ENCODE measurements around the gene EFR3B.

The EFR3B gene

DNA sequence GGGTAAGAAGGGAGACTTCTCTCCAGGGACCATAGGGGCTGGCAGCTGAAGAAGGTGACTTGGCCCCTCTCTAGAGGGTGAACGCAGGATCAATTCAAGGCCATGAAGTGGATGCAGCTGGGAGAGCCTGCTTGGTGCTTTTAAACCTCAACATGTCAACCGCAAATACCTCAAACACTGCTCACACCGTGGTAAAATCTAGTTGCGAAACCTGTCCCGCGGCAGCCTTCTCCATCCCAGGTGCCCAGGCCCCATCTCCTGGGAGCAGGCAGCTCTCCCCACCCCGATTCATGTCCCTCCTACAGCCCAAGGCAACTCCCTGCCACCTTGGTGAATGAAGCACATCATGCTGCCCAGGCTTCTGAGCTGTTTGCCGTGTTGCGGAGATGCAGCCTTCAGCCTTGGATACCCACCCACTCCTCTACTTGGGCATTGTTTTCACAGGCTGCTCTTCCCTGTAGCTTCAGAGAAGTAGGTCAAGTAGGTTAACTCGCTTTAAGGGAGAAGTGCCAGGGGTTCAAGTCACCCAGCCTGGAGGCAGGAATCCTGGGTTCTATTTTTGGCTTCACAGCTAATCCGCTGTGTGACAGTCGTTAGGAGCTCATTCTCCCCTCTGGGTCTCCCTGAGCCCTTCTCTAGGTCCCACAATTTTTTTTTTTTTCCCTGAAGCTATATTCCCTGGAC, 6.2 kb upstream of the EFR3B start:
- no peak for DNase-seq

DNA sequence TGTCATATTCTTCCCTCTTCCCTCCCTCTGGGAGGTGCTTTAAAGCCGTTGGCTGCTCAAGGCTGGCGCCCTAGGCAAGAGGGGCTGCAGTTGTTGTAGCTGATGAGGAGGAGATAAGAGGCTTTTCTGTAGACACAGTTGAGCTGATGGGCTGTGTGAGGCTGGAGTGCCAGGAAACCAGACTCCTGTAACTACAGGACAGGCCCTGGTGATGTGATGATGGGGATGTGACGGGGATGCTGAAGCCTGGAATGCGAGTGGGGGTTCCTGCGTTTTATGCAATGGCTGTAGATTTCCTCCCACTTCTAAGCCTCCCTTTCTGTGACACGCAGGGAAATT, 5.7 kb upstream of the EFR3B start:
- no peak for DNase-seq

DNA sequence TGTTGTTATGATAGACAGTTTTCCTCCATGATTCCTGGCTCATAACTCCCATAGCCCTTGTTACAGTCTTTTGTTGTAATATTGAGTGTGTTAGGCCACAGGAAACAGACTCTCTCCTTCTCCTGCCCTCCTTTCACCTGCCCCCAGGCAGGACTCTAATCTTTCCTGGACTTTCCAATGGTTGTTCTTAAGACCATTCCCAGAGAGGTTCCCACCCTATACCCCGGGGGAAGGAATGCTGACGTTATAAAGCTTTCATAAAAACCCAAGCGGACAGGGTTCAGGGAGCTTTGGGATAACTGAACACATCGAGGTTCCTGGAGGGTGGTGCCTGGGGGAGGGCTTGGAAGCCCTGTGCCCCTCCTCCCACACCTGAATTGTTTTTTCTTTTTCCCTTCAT, 2.8 kb upstream of the EFR3B start:
- no peak for DNase-seq

DNA sequence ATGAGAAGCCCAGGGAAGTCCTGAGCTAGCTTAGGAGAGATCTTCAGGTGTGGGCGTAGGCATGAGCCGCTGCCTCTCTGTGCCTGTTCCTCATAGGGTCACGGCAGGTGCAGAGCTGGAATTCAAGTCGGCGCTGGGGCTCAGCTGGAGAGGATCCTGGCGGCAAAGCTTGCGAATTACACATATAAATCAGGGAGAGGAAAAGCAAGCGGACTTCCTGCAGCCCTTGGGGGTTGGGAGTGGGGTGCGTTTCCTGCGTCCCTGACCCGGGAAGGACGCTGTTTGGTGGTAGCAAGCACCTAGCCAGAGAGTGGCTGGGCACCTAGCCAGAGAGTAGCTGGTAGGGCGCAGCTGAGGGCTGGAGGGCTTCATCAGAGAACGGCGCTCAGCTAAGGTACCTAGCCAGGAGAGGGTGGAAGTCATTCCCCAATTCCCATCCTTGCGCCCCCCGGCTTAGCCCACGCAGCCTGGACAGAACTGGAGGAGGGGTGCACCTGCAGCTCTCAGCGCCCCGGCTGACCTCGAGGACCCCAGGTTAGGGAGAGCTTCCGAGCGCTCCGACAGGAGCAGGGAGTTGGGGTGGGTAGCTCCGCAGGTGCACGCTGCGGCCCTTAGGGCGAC, 459 bp upstream of the EFR3B start:
- peak; percentile 38 for DNase-seq

DNA sequence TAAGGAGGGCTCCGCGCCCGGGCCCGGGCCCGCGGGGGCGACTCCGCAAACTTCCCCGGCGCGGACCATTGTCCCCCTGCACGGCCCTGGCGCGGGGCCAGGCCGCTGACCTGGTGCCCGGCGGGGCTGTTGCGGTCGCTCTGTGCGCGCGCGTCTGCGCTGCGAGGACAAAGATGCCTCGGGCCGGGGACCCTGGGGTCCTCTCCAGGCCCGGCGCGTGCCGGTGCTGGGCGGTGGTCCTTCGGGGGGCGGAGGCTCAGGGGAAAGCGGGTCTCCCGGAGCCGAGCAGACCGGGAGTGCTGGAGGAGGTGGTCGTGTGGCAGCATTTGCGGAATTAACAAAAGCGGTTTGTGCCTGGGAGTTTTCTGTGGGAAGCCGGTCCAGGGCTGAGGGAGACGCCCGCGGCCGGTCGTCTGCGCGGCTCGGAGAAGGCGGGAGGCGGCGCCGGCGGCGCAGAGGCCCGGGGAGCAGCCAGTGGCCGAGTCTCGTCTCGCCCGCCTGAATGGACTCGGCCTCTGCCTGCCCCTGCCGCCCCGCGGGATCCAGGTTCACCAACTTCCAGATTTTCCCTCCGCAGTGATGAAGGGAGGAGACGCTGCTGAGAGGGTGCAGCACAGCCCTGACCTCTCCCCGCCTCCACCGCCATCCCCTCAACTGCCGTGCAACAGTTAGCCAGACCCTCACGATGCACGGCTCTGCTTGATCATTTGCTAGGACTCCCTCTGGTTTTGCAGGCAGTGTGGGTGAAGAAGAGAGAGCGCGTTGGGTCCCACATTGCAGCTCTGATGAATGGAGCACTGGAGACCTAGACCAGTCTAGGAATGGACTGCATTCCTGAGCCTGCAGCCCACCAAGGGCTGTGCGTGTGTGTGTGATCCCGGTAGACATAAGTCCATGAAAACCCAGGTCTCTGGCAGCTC, 705 bp downstream of the EFR3B start:
- no peak for DNase-seq

DNA sequence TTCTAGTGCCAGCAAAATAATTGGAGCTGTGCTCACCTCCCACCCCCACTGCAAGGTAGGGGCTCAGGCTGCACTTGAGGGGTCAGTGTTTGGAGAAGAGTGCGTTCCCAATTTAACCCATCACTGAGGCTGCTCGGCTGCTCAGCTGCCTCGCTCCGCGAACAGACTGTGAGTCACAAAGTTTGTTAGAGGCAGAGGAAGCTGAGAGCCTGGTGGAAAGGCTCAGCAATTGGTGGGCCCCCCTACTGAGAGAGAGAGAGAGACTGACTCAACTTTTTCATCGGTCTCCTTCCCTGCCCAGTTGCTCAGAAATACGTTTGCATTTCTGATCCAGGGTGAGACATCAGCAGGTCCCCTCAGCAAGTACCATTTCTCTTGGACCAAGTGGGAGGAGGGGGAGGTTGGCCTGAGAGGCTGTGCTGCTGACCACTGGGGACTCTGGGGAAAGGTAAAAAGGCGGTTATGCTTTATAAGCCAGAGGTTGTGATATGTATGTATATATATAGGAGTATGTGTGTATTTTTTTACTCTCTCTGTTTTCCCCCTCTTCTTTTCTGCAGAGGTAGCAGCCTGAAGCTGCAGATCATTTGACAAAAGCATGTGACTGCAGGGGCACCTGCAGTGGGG, 1.5 kb downstream of the EFR3B start:
- no peak for DNase-seq

DNA sequence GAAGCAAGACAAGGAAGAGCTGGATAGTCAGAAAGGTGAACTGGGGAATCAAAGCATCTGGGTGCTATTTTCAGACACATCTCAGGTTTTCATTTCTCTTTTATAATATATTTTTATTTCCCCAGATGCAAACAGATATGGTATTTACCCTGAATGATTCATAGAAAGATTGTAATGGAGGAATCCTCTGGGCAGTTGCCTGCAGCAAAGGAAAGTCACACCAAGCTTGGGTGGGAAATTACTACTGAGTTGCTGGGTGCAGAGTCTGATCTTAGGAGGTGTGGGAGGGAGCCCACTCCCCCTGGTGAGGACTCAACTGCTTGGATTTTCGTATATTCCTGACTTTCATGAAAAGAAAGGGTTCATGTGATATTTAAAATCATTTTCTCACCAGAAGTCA, 2.1 kb downstream of the EFR3B start:
- no peak for DNase-seq

DNA sequence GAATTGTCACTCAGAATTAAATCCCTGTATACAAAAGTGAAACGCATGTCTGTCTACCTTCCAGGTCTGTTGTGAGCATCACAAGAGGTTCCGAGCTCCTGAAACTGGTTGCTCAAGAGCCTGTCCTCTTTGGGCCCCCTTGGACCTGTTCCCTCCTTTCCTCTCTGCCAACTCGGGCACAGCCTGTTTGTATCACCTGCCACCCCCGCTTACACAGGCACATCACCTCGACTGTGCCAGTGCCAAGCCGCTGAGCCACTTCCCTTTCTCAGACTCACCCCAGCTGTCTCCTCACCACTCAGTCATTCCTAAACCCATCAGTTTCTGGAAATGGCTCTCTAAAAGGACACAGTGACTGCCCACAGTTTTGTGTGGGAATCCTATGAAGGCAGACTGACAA, 3.1 kb downstream of the EFR3B start:
- DNase-seq, result no peak

DNA sequence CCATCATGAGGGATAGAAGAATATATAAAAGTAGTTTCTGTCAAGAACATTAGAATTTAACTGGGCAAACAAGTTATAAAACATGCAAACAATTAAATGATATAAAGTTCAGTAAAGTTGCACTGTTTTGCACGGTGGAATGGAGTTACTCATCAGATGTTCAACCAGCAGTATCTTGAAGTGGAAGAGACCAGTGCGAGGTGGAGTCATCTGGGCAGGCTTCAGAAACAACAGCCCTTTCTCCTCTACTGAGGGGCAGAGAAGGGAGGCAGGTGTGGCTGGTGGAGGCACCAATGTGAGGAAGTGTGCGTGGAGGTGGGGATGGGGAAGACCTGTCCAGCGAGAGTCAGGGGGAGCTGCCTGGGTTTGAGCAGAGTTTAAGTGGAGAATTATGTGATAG, 7.5 kb downstream of the EFR3B start:
- no peak for DNase-seq

DNA sequence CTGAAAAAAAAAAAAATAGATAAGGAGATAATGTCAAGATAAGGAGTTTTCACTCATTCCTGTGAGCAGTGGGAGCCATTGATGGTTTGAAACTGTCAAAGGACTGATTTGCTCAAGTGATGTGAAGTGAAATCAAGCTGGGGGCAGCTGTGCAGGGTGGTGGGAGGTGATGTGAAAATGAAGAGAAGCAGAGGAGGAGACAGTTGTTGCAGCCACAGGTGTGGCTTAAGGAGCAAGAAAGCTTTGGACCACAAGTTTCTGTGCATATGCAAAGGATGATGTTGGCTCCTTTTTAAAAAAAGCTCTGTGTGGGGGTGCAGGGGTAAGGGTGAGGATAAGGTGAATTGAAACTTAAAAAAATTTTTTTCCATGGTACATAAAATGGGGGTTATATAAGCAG, 8.3 kb downstream of the EFR3B start:
- no peak for DNase-seq

DNA sequence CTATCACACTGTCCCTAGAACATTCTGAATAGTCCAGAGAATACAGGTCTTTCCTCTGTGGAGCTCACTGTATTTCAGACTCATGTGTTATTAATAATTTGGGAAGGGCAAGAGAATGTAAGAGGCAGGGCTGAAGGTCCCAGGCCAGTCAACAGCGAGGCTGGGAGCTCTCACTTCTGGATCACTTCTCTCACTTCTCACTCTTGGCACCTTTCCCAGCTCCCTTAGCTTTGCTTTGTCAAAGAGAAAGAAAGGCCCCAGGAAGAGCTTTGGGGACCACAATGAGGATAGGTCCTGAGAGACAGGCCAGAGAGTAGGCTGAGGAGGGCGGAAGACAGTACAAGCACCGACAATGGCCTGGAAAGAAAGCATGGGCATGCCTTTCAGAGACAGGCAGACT, 11.2 kb downstream of the EFR3B start:
- DNase-seq, result no peak

DNA sequence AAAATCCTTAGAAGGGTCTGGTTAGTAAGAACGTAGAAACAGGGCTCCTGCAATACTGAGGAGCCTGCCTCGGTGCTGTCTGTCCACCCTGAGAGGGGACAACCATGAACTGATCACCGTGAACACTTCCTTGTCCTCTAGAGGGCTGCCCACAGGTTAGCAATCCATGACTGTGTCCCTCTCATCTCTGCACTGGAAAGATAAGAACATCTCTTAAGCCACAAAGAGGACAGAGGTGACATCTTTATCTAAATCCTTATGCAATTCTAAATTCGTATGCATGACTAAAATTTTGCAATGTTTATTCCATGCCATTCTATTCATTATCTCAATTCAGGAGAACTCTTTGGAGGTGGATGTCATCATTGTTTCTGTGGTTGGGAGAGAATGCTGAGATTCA, 12.8 kb downstream of the EFR3B start:
- no peak for DNase-seq

DNA sequence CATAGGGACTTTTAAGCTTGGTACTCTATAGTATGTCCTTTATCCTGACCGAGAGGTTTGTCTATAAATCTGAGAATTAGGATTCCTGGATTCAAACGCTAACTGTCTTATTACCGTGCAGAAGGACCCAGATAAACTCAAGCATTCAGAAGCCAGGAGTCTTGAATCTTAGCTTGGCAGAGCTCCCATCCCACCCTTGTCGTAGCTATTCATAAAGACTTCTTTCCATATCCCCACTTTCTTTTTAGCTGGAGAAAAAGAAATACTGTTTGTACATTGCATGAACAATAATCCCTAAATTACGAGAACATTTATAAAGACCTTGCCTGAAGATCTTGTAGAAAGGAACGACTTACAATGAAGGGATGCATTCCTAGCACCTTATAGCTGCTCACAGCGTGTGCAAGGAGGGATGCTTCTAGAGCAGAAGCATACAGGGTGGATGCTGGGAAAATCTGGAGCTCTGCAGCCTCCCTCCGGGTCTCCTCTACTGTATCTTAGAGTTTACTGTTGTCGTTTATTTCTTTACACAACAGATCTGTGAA, 13.6 kb downstream of the EFR3B start:
- no peak for DNase-seq

DNA sequence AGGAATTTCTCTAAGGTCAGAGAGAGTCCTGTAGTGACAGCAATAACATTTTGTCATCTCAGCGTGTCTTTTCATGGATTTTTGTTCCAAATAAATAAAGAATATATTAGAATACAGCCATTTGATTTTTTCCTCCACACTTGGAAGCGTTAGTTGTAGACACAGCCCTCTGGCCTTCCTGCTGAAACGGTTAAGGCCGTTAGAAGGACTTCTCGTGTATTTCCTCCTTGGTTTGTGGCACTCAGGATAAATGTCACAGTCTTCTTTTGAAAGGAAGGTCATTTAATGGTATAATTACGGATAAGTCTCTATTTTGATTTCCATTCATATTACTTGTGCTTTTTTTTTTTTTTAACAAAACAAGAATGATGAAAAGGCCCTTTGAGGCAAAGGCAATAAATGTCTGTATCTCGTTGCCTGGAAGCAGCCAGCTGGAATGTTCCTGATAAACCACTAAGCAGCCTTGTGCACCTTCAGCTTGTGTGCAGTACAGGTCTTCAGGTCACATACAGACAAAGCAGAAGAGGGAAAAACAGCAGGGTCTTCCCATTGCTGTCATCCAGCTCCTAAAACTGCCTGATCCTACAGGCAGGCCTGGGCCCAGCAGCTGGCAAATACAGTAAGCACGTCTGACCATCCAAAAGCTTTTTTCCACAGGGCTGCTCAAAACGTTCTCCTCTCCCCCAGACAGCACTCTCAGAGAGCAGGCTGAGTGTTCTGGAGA, 14.4 kb downstream of the EFR3B start:
- DNase-seq, result no peak

DNA sequence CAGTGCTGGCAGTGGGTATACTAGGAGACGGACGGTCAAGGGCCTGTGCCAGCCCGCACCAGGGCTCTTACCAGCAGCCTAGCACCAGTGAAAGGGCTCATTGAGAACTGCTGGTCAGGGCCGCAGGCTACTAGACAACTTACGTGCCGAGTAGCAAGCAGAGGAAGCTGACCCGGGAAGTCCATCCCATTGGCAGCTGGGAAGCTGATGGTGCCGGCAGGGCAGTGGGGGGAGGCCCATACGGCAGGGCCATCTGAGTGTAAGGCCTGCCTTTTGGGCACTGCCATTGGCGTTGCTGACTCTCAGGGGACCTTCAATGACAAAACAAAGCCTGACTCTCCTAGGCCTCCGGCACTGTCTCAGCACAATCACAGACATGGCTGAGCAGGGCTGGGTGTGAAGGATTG, 20.6 kb downstream of the EFR3B start:
- DNase-seq, result no peak

DNA sequence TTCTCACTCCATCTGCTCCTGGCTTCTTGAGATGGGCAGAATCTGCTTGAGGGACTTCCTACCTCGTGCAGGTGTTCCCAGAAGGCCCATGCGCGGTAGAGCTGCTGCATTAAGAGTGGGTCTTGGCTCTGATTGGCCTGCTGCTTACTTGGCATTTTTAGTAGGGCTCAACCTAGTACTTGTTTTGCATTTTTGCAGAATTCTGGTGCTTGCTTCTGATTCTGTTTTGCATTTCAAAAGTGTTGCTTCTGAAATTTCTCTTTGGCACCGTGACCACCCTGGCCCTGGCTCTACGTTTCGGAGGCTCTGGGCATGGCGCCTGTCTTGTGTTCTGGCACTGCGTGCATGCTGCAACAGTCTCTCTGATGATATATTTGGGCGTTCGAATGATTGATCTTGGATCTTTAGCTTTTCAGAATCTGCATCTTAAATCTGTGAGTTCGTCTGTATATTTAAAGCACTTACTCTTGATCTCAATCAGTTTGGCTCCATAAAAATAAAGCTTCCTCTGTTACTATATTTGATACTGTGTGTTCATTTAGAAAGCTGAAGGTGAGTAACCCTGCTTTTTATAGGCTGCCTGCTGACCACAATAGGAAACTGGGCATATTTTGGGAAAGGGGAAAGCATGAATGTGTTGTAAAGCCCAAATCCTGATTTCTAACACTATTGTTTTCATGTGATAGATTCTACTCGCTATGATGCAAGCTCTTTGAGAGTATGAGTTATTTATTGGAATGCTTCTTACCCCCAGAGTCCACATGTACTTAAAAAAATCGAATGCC, 22.2 kb downstream of the EFR3B start:
- DNase-seq, result no peak

DNA sequence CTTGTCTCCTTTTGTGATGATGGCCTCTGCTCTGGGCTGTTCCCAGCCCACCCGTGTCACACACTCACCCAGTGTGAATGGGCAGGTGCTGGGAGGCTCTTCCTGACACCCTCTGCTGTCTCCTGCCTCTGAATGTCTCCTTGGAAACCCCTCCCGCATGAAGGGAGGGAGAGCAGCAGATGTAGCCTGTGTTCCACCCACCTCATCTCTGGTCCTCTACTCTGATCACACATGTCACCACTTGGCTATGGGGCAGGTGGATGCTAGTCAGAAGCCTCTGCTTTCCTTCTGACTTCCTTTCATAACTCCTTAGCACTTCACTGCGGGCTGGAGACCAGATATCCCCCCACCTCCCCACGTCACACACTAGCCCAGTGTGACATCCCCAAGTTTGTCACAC, 23.9 kb downstream of the EFR3B start:
- DNase-seq, result no peak

DNA sequence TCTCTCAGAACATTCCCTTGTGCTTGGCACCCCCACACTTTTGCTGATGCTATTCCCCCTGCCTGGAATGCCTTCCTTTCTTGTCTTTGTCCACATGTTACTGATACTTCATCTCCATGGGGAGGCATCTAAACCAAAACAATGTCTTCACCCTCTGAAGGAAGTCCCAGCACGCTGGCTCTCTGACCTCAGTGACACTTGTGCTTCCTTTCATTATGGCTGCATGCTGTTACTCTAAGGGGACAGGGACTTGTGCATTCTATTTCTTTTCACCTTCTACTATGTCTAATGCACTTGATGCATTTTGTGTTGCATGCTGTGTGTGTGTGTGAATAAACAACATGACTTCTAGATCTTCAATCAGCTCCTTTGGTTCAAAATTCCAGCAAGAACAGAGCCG, 24.6 kb downstream of the EFR3B start:
- no peak for DNase-seq

DNA sequence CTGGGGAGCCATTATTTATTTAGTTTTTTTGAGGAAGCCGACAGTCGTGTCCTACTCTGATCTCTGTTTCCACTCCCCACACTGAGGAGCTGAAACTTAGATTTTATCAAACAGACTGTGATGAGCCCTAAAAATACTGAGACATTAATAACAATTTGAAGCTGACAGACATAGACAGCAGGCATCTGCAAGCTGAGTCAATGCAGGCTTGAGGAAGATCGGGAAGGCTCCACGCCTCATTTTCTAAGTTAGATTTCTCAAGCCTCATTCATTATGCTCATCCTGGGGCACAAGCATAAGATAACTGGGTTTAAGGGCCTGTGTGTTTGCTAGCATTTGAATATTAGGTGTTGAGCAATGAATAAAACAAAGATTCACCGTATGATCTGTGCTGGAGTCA, 26.3 kb downstream of the EFR3B start:
- no peak for DNase-seq

DNA sequence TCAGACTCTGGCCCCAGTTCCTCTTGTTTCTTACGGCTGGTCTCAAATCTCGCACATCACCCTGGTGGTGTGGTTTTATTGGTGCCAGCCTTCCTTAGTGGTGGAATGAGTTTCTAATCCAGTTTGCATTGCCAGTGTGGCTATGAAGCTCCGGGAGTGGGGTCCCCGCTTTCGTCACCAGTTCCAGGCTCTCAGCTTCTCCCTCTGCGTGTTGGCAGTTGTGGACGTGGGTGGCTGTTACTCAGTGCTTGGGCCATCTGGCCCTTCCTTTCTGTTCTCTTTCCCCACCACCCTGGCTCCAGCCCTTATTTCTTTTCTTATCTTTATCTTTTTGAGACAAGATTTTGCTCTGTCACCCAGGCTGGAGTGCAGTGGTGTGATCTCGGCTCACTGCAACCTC, 30.1 kb downstream of the EFR3B start:
- no peak for DNase-seq

DNA sequence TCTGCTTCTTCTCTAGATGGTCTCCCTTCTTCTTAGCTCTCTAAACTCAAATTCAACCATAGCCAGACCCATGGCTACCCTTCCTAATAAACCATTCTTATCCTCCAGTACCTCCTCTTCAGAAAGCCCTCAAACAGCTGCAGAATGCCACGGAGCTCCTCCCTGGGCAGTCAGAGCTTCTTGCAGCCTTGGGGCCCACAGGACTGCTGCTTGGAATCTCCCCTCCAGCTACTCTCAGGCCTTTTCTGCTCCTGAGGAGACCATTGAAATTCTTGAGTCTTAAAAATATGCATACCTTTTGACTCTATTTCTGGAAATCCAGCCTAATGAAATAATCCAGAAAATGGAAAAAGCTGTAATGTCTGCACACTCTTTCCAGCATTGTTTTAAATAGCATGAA, 30.7 kb downstream of the EFR3B start:
- DNase-seq, result no peak

DNA sequence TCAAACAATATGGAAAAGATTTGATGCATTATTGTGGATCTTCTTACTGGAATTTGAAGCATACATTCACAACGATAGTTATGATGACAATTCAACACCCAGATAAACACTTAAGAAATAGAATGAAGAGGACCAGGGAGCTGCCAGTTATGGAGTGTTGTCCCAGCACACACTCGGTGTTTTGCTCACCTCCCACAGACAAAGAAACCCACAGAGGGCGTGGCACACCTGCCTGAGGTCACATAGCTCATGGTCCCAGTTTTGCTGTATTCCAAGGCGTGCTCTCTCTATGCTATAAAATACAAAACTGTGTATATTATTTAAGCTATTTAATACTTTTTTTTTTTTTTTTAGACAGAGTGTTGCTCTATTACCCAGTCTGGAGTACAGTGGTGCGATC, 31.1 kb downstream of the EFR3B start:
- DNase-seq, result no peak
